ENCODE data around the gene ORAI3.
A peak's percentile ranks its signal among the peaks of the same experiment; 100 is the strongest.

Gene ORAI3

DNA sequence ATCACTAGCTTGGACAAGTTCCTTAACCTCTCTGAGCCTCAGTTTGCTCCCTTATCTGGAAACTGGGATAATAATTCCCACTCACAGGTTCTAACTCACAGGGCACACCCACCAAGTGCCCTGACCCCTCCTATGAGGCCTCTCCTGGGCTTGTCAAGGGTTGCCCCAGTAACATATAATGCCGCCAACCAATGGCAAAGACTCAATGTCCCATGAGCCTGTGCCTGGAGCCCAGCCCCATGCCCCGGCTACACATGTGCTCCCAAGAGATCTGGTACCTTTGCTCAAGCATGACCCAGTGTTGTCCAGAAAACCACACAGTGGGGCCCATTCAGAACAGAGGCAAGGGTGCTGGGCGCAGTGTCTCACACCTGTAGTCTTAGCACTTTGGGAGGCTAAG lies 34.0 kb upstream of the ORAI3 start:
- DNase-seq: no peak
- ChIA-PET CTCF (interaction anchor here (1.0 to 1.3 kb wide), 5 partner anchors 11 to 97 kb away, joined by 3 read pairs; no protein-coding TSS in a partner anchor), POLR2A (no interaction called here)
- WGBS (ENCODE audit: insufficient coverage): 97% methylated on average over 3 of the region's 3 CpGs
- Histone ChIP-seq H3K9me3 (ENCODE audit: control extremely low read depth in 1 of 5, control insufficient read depth in 4 of 5, insufficient read depth in 2 of 5, low read depth in 1 of 5, low read length in 4 of 5) (no peaks in the 10 kb centered on the region), H3K27ac (ENCODE audit: insufficient read depth in 1 of 2, low read depth in 1 of 2, low read length in 2 of 2, poor library complexity in 1 of 2, severe bottlenecking in 2 of 2) (no peak overlapping the region), H3K4me3 (ENCODE audit: control insufficient read depth in 1 of 7, extremely low read depth in 1 of 7, insufficient read depth in 4 of 7, low read depth in 2 of 7, low read length in 6 of 7) (no peak overlapping the region), H3K27me3 (replicated peaks in 2 of 5; ENCODE audit: control insufficient read depth in 4 of 5, insufficient read depth in 5 of 5, low read length in 4 of 5) (no peaks in the 10 kb centered on the region), H3K36me3 (ENCODE audit: control insufficient read depth in 4 of 4, insufficient read depth in 4 of 4, low read length in 3 of 4) (no peaks in the 10 kb centered on the region), H3K4me1 (ENCODE audit: control extremely low read depth in 1 of 4, control insufficient read depth in 4 of 4, insufficient read depth in 4 of 4, low read length in 3 of 4) (peaks cover 0 to 12% (median 8%) of the 10 kb centered on the region in 4 experiments)

DNA sequence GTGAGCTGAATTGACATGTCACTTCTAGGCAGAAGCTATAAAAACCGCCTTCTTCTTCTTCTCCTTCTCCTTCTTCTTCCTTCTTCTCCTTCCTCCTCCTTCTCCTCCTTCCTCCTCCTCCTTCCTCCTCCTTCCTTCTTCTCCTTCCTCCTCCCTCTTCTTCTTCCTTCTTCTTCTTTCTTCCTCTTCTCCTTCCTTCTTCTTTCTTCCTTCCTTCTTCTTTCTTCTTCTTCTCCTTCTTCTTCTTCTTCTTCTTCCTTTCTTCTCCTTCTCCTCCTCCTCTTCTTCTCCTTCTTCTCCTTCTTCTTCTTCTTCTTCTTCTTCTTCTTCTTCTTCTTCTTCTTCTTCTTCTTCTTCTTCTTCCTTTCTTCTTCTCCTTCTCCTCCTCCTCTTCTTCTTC lies 30.3 kb upstream of the ORAI3 start:
- Histone ChIP-seq H3K4me1 (ENCODE audit: control extremely low read depth in 1 of 4, control insufficient read depth in 4 of 4, insufficient read depth in 4 of 4, low read length in 3 of 4) (peaks cover 0 to 12% (median 9%) of the 10 kb centered on the region in 4 experiments), H3K27ac (ENCODE audit: insufficient read depth in 1 of 2, low read depth in 1 of 2, low read length in 2 of 2, poor library complexity in 1 of 2, severe bottlenecking in 2 of 2) (no peak overlapping the region), H3K4me3 (ENCODE audit: control insufficient read depth in 1 of 7, extremely low read depth in 1 of 7, insufficient read depth in 4 of 7, low read depth in 2 of 7, low read length in 6 of 7) (no peak overlapping the region), H3K27me3 (replicated peaks in 2 of 5; ENCODE audit: control insufficient read depth in 4 of 5, insufficient read depth in 5 of 5, low read length in 4 of 5) (no peaks in the 10 kb centered on the region), H3K9me3 (ENCODE audit: control extremely low read depth in 1 of 5, control insufficient read depth in 4 of 5, insufficient read depth in 2 of 5, low read depth in 1 of 5, low read length in 4 of 5) (no peaks in the 10 kb centered on the region), H3K36me3 (ENCODE audit: control insufficient read depth in 4 of 4, insufficient read depth in 4 of 4, low read length in 3 of 4) (peaks cover 0 to 2% (median 0%) of the 10 kb centered on the region in 4 experiments)
- WGBS (ENCODE audit: insufficient coverage): no CpG with 5 or more reads among the region's 1 CpG
- DNase-seq: no peak
- ChIA-PET CTCF (interaction anchor here (0.7 to 4.8 kb wide), 5 partner anchors 12 to 183 kb away, joined by 3 to 38 read pairs (median 6); no protein-coding TSS in a partner anchor), POLR2A (no interaction called here)

DNA sequence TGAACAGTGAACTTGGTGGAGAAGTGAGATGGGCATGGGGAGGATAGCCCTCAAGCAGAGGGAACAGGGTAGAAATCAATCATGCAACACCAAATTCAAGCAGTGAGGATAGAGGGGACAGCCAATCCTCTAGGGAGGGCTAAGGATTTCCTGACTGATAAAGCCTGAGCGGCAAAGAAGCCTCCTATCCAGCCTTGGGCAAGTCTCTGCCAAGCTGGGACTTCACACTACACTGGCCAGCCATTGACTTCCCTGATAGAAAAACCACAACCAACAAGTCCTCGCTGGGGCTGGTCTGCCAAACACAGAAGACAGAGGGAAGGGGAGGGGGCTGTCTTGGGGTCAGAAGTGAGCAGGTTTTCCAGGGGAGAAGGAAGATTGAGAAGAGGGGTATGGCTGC lies 28.0 kb upstream of the ORAI3 start:
- DNase-seq: peak in 2 of 3 donors; percentile 29 to 35
- CTCF ChIA-PET: interaction anchor here (1.0 to 4.8 kb wide), 7 partner anchors 11 to 153 kb away, joined by 3 to 38 read pairs (median 3); partner anchors contain the start of genes ZNF646 and ZNF668
- no peak overlapping the region for H3K27ac ChIP-seq (ENCODE audit: insufficient read depth in 1 of 2, low read depth in 1 of 2, low read length in 2 of 2, poor library complexity in 1 of 2, severe bottlenecking in 2 of 2)
- no CpG with 5 or more reads among the region's 2 CpGs for WGBS (ENCODE audit: insufficient coverage)
- peaks cover 0 to 7% (median 4%) of the 10 kb centered on the region in 4 experiments for H3K36me3 ChIP-seq (ENCODE audit: control insufficient read depth in 4 of 4, insufficient read depth in 4 of 4, low read length in 3 of 4)
- POLR2A ChIA-PET: no interaction called here
- no peak overlapping the region for H3K4me3 ChIP-seq (ENCODE audit: control insufficient read depth in 1 of 7, extremely low read depth in 1 of 7, insufficient read depth in 4 of 7, low read depth in 2 of 7, low read length in 6 of 7)
- H3K27me3 ChIP-seq (replicated peaks in 2 of 5; ENCODE audit: control insufficient read depth in 4 of 5, insufficient read depth in 5 of 5, low read length in 4 of 5): no peaks in the 10 kb centered on the region
- H3K9me3 ChIP-seq (ENCODE audit: control extremely low read depth in 1 of 5, control insufficient read depth in 4 of 5, insufficient read depth in 2 of 5, low read depth in 1 of 5, low read length in 4 of 5): no peaks in the 10 kb centered on the region
- H3K4me1 ChIP-seq (ENCODE audit: control extremely low read depth in 1 of 4, control insufficient read depth in 4 of 4, insufficient read depth in 4 of 4, low read length in 3 of 4): peaks cover 0 to 27% (median 24%) of the 10 kb centered on the region in 4 experiments

DNA sequence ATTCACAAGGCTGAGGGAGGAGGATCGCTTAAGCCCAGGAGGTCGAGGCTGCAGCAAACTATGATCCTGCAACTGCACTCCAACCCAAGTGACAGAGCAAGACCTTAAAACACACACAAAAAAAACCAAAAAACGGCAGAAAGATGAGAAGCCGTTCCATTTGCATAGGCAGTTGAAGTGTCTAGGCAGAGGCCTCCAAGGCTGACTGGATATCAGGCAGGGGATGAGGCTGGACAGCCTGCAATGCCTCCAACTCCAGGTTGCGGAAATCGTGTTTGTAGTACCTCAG lies 27.5 kb upstream of the ORAI3 start:
- DNase-seq: no peak
- Histone ChIP-seq H3K36me3 (ENCODE audit: control insufficient read depth in 4 of 4, insufficient read depth in 4 of 4, low read length in 3 of 4) (peaks cover 0 to 12% (median 6%) of the 10 kb centered on the region in 4 experiments), H3K27me3 (replicated peaks in 2 of 5; ENCODE audit: control insufficient read depth in 4 of 5, insufficient read depth in 5 of 5, low read length in 4 of 5) (no peaks in the 10 kb centered on the region), H3K9me3 (ENCODE audit: control extremely low read depth in 1 of 5, control insufficient read depth in 4 of 5, insufficient read depth in 2 of 5, low read depth in 1 of 5, low read length in 4 of 5) (no peaks in the 10 kb centered on the region), H3K4me1 (ENCODE audit: control extremely low read depth in 1 of 4, control insufficient read depth in 4 of 4, insufficient read depth in 4 of 4, low read length in 3 of 4) (peaks cover 0 to 32% (median 29%) of the 10 kb centered on the region in 4 experiments), H3K27ac (ENCODE audit: insufficient read depth in 1 of 2, low read depth in 1 of 2, low read length in 2 of 2, poor library complexity in 1 of 2, severe bottlenecking in 2 of 2) (no peak overlapping the region), H3K4me3 (ENCODE audit: control insufficient read depth in 1 of 7, extremely low read depth in 1 of 7, insufficient read depth in 4 of 7, low read depth in 2 of 7, low read length in 6 of 7) (peak overlapping the region in 6 of 7 experiments; percentile 82 to 99 (median 92))
- CTCF ChIA-PET: interaction anchor here (1.0 to 4.8 kb wide), 4 partner anchors 13 to 84 kb away, joined by 3 to 38 read pairs (median 4); no protein-coding TSS in a partner anchor
- 0% methylated on average over 4 of the region's 6 CpGs for WGBS (ENCODE audit: insufficient coverage)
- POLR2A ChIA-PET: no interaction called here

DNA sequence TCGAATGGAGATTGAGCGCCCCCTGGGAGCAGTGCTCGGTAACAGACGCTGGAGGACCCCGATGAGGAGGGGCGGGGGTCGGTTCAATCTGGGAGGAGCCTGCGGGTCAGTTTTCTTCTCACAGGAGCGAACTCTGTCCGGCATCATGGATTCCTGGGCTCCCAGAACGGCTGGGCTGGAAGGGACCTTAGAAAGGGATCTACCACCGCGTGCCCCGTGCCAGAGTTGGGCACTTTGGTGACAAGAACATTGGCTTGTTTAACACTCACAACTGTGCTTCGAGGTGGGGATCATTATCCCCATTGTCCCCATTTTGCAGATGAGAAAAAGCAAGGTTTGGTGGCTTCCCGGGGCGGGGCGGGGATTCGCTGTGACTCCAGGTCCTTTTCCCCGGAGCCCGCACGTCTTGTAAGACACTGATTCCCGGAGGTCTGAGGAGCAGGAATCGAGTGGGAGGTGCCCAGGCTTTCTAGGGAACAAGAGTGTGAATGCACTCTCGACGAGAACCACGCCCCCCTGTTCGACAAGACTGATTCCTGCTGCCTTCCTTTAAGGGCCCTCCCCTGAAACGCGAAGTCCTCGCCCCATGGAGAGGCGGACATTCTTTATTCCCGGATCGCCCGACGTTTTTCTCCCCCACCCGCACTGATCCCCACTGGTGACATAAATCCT lies 27.0 kb upstream of the ORAI3 start:
- H3K9me3 ChIP-seq (ENCODE audit: control extremely low read depth in 1 of 5, control insufficient read depth in 4 of 5, insufficient read depth in 2 of 5, low read depth in 1 of 5, low read length in 4 of 5): no peaks in the 10 kb centered on the region
- H3K36me3 ChIP-seq (ENCODE audit: control insufficient read depth in 4 of 4, insufficient read depth in 4 of 4, low read length in 3 of 4): peaks cover under 1 to 17% (median 9%) of the 10 kb centered on the region in 4 experiments
- H3K27me3 ChIP-seq (replicated peaks in 2 of 5; ENCODE audit: control insufficient read depth in 4 of 5, insufficient read depth in 5 of 5, low read length in 4 of 5): no peaks in the 10 kb centered on the region
- H3K27ac ChIP-seq (ENCODE audit: insufficient read depth in 1 of 2, low read depth in 1 of 2, low read length in 2 of 2, poor library complexity in 1 of 2, severe bottlenecking in 2 of 2): peak overlapping the region in 1 of 2 experiments; percentile 72
- POLR2A ChIA-PET: no interaction called here
- DNase-seq: peak; percentile 93 to 97 (median 95)
- H3K4me3 ChIP-seq (ENCODE audit: control insufficient read depth in 1 of 7, extremely low read depth in 1 of 7, insufficient read depth in 4 of 7, low read depth in 2 of 7, low read length in 6 of 7): peak overlapping the region; percentile 82 to 99 (median 92)
- peaks cover 0 to 33% (median 30%) of the 10 kb centered on the region in 4 experiments for H3K4me1 ChIP-seq (ENCODE audit: control extremely low read depth in 1 of 4, control insufficient read depth in 4 of 4, insufficient read depth in 4 of 4, low read length in 3 of 4)
- CTCF ChIA-PET: interaction anchor here (0.7 to 4.8 kb wide), 4 partner anchors 13 to 77 kb away, joined by 3 to 38 read pairs (median 4); no protein-coding TSS in a partner anchor
- WGBS (ENCODE audit: insufficient coverage): under 1% methylated on average over 30 of the region's 37 CpGs

DNA sequence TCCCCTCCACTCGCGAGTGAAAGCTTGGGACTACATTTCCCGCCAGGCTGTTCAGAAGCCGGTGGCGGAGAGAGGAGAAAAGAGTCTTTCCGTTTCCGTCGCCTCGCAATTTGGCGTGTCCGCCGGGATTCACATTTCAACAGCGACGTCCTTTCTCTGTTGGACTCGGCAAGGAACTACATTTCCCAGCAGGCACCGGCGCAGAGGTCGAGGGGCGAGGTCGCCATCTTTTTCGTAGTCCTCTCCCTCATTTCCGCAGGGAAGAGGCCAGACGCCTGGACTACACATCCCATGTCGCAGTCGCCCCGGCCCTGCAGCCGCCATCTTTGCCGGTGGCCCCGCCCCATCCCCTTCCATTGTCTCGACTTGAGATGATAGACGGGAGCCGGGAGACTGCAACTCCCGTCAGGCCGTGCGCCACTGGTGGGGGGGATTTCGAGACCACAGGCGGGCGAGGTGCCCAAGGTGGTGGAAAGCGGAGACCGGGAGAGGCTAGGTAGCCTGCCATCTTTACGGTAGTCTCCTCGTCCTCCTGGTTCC lies 26.4 kb upstream of the ORAI3 start:
- no peaks in the 10 kb centered on the region for H3K27me3 ChIP-seq (replicated peaks in 2 of 5; ENCODE audit: control insufficient read depth in 4 of 5, insufficient read depth in 5 of 5, low read length in 4 of 5)
- POLR2A ChIA-PET: no interaction called here
- peak overlapping the region; percentile 94 to 96 for H3K27ac ChIP-seq (ENCODE audit: insufficient read depth in 1 of 2, low read depth in 1 of 2, low read length in 2 of 2, poor library complexity in 1 of 2, severe bottlenecking in 2 of 2)
- H3K4me1 ChIP-seq (ENCODE audit: control extremely low read depth in 1 of 4, control insufficient read depth in 4 of 4, insufficient read depth in 4 of 4, low read length in 3 of 4): peaks cover 0 to 33% (median 30%) of the 10 kb centered on the region in 4 experiments
- DNase-seq: peak; percentile 100
- WGBS (ENCODE audit: insufficient coverage): 0% methylated on average over 19 of the region's 42 CpGs
- peaks cover 4 to 23% (median 13%) of the 10 kb centered on the region in 4 experiments for H3K36me3 ChIP-seq (ENCODE audit: control insufficient read depth in 4 of 4, insufficient read depth in 4 of 4, low read length in 3 of 4)
- CTCF ChIA-PET: interaction anchor here (0.7 to 1.3 kb wide), 2 partner anchors 21 to 78 kb away, joined by 3 to 5 read pairs; no protein-coding TSS in a partner anchor
- H3K9me3 ChIP-seq (ENCODE audit: control extremely low read depth in 1 of 5, control insufficient read depth in 4 of 5, insufficient read depth in 2 of 5, low read depth in 1 of 5, low read length in 4 of 5): no peaks in the 10 kb centered on the region
- peak overlapping the region; percentile 82 to 100 (median 93) for H3K4me3 ChIP-seq (ENCODE audit: control insufficient read depth in 1 of 7, extremely low read depth in 1 of 7, insufficient read depth in 4 of 7, low read depth in 2 of 7, low read length in 6 of 7)

All from common myeloid progenitor, CD34-positive (primary cell).